CD4-positive, alpha-beta T cell treated with Interleukin-21 for 1 hour (primary cell): ENCODE data around the gene MYT1.

ENCODE experiments used
- DNase-seq: peaks from one replicate; pipeline ENCODE4 v3.0.0-alpha.2; 2020

The MYT1 gene

GRCh38 chr20:64236137-64237088 is 72.2 kb downstream of the MYT1 start:
- no peak for DNase-seq

- DNase-seq: no peak
These were observed 73.1 kb downstream of the MYT1 start for GRCh38 chr20:64237316-64237715.

- DNase-seq: no peak
These were observed 74.0 kb downstream of the MYT1 start for GRCh38 chr20:64238115-64238825.

GRCh38 chr20:64238851-64239387 is 74.7 kb downstream of the MYT1 start:
- DNase-seq: no peak

GRCh38 chr20:64239449-64240242 is 75.4 kb downstream of the MYT1 start:
- DNase-seq: no peak

GRCh38 chr20:64240243-64241015 is 76.2 kb downstream of the MYT1 start:
- no peak for DNase-seq

- DNase-seq: no peak
These were observed 76.8 kb downstream of the MYT1 start for GRCh38 chr20:64241061-64241460.

GRCh38 chr20:64242003-64242796 is 77.9 kb downstream of the MYT1 start:
- no peak for DNase-seq

GRCh38 chr20:64242797-64243475 is 78.7 kb downstream of the MYT1 start:
- no peak for DNase-seq

- DNase-seq: no peak
These were observed 80.1 kb downstream of the MYT1 start for GRCh38 chr20:64244281-64244805.

- no peak for DNase-seq
These were observed 80.8 kb downstream of the MYT1 start for GRCh38 chr20:64244870-64245603.

- DNase-seq: no peak
These were observed 81.7 kb downstream of the MYT1 start for GRCh38 chr20:64245746-64246595.

GRCh38 chr20:64246616-64247306 is 82.5 kb downstream of the MYT1 start:
- DNase-seq: no peak

- DNase-seq: no peak
These were observed 83.0 kb downstream of the MYT1 start for GRCh38 chr20:64247307-64247618.

- no peak for DNase-seq
These were observed 84.0 kb downstream of the MYT1 start for GRCh38 chr20:64247970-64248841.

GRCh38 chr20:64250027-64250426 is 85.8 kb downstream of the MYT1 start:
- no peak for DNase-seq

- no peak for DNase-seq
These were observed 88.7 kb downstream of the MYT1 start for GRCh38 chr20:64253000-64253383.
